Effector memory CD8-positive, alpha-beta T cell (primary cell): ENCODE results near the gene CDK6.

ENCODE experiments used
- ATAC-seq: fragments of 150-1000 bp; cut with Tn5 transposase; replicated peaks from 2 replicates; pipeline ENCODE4 v1.10.0; 2021; ENCODE audit warnings: mild to moderate bottlenecking, moderate library complexity
- DNase-seq, 3 experiments: peaks; one replicate each; pipeline ENCODE4 v3.0.0; 2021
- H3K27ac Mint-ChIP-seq, 2 donors: one replicate each; pipeline ENCODE4 v1.8.0; 2022; ENCODE audit warnings: mild to moderate bottlenecking in 2 of 2, mixed read lengths in 2 of 2, moderate library complexity in 2 of 2
- H3K27me3 Mint-ChIP-seq, 2 donors: one replicate each; pipeline ENCODE4 v1.8.0; 2022; ENCODE audit warnings: mixed read lengths in 2 of 2
- H3K36me3 Mint-ChIP-seq: one replicate; pipeline ENCODE4 v1.8.0; 2022; ENCODE audit warnings: mild to moderate bottlenecking, moderate library complexity, mixed read lengths; ENCODE audit not compliant: insufficient read depth
- H3K4me1 Mint-ChIP-seq, 2 donors: one replicate each; pipeline ENCODE4 v1.8.0; 2022; ENCODE audit warnings: low read depth in 2 of 2, mixed read lengths in 2 of 2
- H3K4me3 Mint-ChIP-seq, 2 donors: one replicate each; pipeline ENCODE4 v1.8.0; 2022; ENCODE audit warnings: mild to moderate bottlenecking in 2 of 2, mixed read lengths in 2 of 2, moderate library complexity in 2 of 2
- H3K9me3 Mint-ChIP-seq, 2 donors: one replicate each; pipeline ENCODE4 v1.8.0; 2022; ENCODE audit warnings: mixed read lengths in 2 of 2

The CDK6 gene

DNA sequence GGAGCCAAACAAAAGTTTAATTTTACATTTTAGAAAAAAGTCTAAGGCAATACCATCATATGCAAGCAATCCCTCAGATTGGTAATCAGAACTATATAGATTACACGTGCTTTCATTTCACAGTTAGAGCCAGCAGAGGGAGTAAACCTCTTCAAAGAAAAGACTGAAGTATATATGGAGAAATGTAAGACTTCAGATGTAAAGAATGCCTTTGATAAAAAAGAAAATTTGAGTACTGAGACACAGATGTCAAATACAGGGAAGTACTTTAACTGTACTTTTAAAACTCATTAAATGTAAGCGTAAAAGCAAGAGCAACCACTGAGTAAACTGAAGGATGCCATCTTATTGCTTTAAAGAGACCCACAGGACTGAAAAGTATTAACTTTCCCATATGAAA is 144.8 kb downstream of the CDK6 start:
- peak overlapping the region; percentile 29 to 76 for H3K27ac Mint-ChIP-seq
- DNase-seq (peak; percentile 9 to 19 (median 15)), ATAC-seq (peak; percentile 92)
- no peak overlapping the region for H3K4me3 Mint-ChIP-seq
- H3K9me3 Mint-ChIP-seq, result no peaks in the 10 kb centered on the region
- H3K27me3 Mint-ChIP-seq, result no peaks in the 10 kb centered on the region
- no peaks in the 10 kb centered on the region for H3K36me3 Mint-ChIP-seq
- H3K4me1 Mint-ChIP-seq, result peaks cover 17 to 31% of the 10 kb centered on the region in 2 donors

DNA sequence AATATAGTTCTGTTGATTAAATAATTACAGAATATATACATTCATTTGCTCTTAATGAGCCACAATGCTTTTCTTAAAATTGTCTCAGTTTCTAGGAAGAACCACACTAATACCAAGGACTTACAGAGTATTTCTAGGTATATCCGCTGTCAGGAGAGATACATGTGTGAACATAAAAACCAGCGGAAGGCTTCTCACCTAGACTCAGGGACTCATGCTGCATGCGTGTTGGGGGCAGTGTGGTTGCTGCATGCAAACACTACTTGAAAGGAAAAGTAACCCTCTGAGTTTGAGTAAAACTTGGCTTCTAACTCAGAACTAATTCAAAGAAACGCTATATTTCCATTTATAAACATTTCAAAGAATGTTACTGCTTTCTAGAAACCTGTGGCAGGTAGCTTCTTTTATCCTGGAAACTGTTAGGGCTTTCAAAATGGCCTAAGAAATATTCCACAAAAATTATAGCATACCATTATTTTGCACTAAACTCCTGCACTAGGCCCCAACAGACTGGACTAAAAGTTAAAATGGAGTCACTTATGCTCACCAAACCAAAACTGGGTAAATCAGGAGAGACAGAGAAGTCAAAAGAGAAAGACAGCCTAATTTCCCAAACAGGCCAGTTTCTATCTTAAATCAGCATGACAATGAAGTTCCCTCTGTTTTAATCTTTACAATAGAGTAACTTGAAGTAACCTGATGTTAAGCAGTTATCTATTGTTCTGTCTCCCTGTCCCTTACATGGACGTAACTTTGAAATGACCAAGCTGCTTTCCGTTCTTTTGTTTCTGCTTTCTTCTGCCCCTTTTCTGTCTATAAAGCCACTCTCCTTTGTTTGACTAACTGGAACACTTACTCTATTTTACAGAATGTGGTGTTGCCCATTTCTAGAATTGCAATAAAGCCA is 151.0 kb downstream of the CDK6 start:
- H3K4me3 Mint-ChIP-seq, result peak overlapping the region; percentile 66 to 67
- DNase-seq (peak; percentile 35 to 44 (median 37)), ATAC-seq (peak; percentile 97)
- H3K9me3 Mint-ChIP-seq, result no peaks in the 10 kb centered on the region
- H3K36me3 Mint-ChIP-seq, result no peaks in the 10 kb centered on the region
- H3K27ac Mint-ChIP-seq, result peak overlapping the region; percentile 69 to 81
- H3K4me1 Mint-ChIP-seq, result peaks cover 63 to 78% of the 10 kb centered on the region in 2 donors
- no peaks in the 10 kb centered on the region for H3K27me3 Mint-ChIP-seq

DNA sequence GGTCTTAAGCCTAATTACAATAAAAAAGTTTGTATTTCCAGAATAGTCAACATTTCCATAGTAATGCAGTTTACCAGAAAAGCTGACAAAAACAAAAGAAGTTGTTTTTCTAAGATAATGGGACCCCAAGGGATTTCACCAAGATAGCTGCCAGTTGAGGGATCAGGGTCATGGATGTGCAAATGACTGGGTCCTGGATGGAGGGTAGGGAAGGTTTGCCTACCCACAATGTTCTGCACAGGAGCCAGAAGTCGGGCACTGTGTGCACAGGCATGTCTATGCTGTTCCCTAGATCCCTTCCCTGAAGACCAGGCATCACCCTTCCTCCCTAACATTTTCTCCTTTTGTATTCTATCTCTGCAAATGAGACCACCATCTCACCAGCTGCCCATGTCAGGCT is 152.1 kb downstream of the CDK6 start:
- peaks cover 52 to 67% of the 10 kb centered on the region in 2 donors for H3K4me1 Mint-ChIP-seq
- no peaks in the 10 kb centered on the region for H3K27me3 Mint-ChIP-seq
- no peak for ATAC-seq
- no peaks in the 10 kb centered on the region for H3K36me3 Mint-ChIP-seq
- no peaks in the 10 kb centered on the region for H3K9me3 Mint-ChIP-seq
- no peak for DNase-seq
- H3K4me3 Mint-ChIP-seq, result peak overlapping the region; percentile 66 to 67
- H3K27ac Mint-ChIP-seq, result peak overlapping the region; percentile 69 to 81

DNA sequence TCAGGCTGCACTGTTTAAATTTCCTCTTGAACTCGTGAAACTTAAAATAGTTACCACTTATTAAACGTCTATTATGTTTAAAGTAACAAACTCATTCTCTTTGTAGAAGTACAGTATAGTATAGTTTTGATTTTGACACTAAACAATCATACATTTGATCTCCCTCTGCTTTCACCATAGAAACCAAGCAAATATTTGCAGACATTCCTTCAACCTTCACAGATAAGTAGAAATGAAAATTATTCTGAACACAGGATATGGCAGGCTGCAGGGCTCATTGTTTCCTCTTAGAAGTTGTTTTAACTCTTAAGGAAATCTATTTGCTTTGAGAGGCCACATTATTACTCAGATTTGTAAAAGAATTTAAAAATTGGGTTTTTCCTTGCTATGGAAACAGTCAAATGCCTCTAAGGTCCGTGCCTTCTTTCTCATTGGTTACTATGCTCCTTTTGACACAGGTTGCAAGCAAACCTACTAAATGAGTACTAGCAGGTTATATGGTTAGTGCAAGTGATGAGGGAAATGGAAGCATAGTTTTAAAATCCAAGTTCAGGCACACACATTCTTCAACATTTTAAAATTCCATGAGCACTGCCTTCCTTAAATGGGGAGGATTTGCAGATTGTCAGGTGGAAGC is 153.4 kb downstream of the CDK6 start:
- H3K27me3 Mint-ChIP-seq, result no peaks in the 10 kb centered on the region
- peak overlapping the region; percentile 64 to 66 for H3K4me3 Mint-ChIP-seq
- peak; percentile 41 for ATAC-seq
- H3K9me3 Mint-ChIP-seq, result no peaks in the 10 kb centered on the region
- H3K4me1 Mint-ChIP-seq, result peaks cover 50 to 67% of the 10 kb centered on the region in 2 donors
- H3K36me3 Mint-ChIP-seq, result no peaks in the 10 kb centered on the region
- H3K27ac Mint-ChIP-seq, result peak overlapping the region; percentile 69 to 76
- no peak for DNase-seq

DNA sequence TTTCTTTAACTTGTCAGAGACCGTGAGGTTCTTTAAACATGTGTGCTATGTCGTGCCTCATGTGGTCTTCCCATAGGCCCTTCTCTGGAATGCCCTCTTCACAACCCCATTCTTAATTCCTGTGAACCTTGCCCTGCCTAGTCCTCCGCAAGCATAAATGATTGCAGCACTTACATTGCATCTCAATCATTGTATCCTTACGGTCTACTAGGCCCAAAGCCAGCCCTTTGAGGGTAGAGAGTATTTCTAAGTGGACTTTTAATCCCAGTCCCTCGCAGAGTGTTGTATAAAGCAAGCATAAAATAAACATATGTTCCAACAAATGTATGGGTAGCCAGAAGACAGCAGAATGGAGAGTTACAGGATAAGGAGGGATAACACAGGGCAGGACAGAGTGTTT is 154.0 kb downstream of the CDK6 start:
- Mint-ChIP-seq H3K9me3 (no peaks in the 10 kb centered on the region), H3K4me1 (peaks cover 50 to 67% of the 10 kb centered on the region in 2 donors), H3K36me3 (no peaks in the 10 kb centered on the region), H3K4me3 (no peak overlapping the region), H3K27me3 (no peaks in the 10 kb centered on the region), H3K27ac (peak overlapping the region; percentile 69 to 76)
- DNase-seq (no peak), ATAC-seq (no peak)

DNA sequence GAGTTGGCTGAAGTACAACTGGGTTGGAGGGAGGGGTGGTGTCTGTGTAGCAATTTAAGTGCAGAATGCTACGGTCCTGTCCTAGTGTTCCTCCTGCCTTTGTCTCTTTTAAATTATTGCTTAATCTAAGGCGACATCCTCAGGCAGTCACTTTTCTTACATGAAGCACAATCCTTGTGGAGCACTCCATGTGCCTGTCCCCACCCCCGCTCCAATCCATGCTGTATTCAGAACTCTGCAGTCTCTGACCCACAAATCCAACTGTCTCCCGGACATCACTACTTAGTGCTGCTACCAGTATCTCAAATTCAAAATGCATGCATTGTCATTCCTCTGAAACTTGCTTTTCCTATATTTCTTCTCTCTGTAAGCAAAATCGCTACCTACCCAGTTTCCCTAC is 154.7 kb downstream of the CDK6 start:
- H3K4me3 Mint-ChIP-seq, result no peak overlapping the region
- ATAC-seq, result no peak
- H3K36me3 Mint-ChIP-seq, result no peaks in the 10 kb centered on the region
- peaks cover 48 to 61% of the 10 kb centered on the region in 2 donors for H3K4me1 Mint-ChIP-seq
- no peak for DNase-seq
- no peaks in the 10 kb centered on the region for H3K27me3 Mint-ChIP-seq
- H3K27ac Mint-ChIP-seq, result no peak overlapping the region
- no peaks in the 10 kb centered on the region for H3K9me3 Mint-ChIP-seq

DNA sequence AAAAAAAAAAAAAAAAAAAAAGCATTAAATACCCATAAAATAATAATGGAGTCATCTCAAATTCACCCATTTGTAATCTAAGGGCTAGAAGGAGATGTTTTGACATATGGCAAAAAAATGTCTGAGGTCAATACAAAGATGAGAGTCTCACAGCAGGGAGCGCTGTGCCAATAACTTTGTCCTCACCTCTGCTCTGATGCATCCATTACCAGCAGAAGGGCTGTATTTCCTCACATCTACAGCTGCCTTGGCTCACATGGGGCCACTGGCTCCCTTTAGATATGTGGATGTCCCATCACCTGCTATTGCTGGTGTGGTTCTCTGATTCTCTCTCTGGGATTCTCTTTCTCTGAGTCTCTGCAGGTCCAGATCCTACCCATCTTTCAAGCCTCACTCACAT is 155.9 kb downstream of the CDK6 start:
- H3K4me1 Mint-ChIP-seq, result peaks cover 41 to 50% of the 10 kb centered on the region in 2 donors
- peak overlapping the region in 1 of 2 donors; percentile 1 for H3K27ac Mint-ChIP-seq

DNA sequence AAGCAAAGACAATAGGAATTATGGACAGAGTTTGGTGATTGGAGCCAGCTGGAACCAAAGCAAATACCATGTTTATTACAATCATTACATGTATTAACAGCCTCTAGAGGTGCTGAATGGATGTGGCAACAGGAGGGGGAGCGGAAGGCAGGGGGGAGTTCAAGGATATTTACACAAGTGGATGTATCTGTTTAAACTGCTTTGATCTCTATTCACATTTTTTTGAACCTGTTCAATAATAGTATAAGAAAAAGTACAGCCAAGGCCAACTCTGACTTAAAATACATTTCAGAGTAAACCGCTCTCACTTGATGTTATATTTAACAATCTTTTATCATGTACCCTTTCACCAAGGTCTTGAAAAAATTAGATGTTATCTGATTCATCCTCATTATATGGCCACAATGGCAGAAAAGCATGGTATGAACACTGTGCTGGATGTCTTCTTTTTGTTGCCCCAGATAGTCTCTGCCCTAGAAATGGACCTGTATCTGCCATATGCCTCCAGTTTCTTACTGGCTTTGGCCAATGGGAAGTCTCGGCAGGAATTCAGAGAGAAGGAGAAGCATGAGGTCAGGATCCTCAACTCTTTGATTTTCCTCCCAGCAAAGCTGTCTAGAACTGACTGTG is 158.0 kb downstream of the CDK6 start:
- Mint-ChIP-seq H3K36me3 (no peaks in the 10 kb centered on the region), H3K9me3 (no peaks in the 10 kb centered on the region), H3K4me1 (peaks cover 21 to 32% of the 10 kb centered on the region in 2 donors), H3K4me3 (no peak overlapping the region), H3K27me3 (no peaks in the 10 kb centered on the region), H3K27ac (no peak overlapping the region)
- DNase-seq (no peak), ATAC-seq (no peak)

More for the DNA sequence above, 155.9 kb downstream of the CDK6 start:
- Mint-ChIP-seq H3K27me3 (no peaks in the 10 kb centered on the region), H3K9me3 (no peaks in the 10 kb centered on the region), H3K36me3 (no peaks in the 10 kb centered on the region), H3K4me3 (no peak overlapping the region)
- DNase-seq (no peak), ATAC-seq (no peak)

DNA sequence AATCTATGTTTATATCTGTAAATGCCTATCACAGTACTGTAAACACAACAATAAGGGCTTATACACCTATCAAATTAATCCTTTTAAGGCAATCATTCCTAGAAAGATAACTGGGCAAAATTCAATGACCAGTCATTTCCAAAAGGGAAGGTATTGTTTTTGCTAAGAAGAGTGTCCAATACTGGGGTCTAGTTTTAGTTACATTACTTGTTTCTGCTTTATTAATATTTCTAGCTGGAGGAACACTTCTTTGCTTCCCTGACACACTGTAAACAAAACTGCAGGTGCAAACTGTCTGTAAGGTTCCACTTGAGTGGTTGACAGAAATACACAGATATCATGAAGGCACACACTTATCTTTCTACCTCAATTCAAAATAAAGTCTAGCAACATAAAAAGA is 162.0 kb downstream of the CDK6 start:
- Mint-ChIP-seq H3K27me3 (no peaks in the 10 kb centered on the region), H3K9me3 (no peaks in the 10 kb centered on the region), H3K36me3 (peaks cover 17% of the 10 kb centered on the region), H3K27ac (peak overlapping the region in 1 of 2 donors; percentile 17), H3K4me3 (no peak overlapping the region), H3K4me1 (peaks cover 5 to 20% of the 10 kb centered on the region in 2 donors)
- DNase-seq (no peak), ATAC-seq (no peak)

DNA sequence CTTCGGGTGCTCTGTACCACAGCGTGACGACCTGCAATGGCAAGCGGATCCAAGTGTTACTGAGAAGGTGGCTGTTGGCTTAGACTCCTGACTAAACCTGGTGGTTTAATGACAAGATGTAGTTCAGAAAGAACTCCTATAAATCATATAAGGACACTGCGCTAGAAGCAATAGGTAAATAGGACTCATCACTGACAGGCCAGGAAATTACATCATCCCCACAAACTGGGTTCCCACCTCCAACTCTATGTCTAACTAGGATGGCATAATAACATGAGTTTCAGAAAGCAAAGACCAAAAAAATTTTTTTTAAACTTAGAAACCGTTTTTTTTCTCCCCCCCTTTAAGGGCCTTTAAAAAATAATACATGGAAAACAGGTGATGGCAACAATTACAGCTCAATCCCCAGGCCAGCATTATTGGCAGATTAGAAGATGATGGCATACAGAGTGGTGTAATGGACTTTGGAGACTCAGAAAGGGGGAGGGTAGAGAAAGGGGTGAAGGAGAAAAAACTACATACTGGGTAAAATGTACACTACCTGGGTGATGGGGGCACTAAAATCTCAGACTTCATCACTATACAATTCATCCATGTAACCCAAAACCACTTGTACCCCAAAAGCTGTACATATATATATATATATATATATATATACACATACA is 164.7 kb downstream of the CDK6 start:
- ATAC-seq, result no peak
- peaks cover 17% of the 10 kb centered on the region for H3K36me3 Mint-ChIP-seq

DNA sequence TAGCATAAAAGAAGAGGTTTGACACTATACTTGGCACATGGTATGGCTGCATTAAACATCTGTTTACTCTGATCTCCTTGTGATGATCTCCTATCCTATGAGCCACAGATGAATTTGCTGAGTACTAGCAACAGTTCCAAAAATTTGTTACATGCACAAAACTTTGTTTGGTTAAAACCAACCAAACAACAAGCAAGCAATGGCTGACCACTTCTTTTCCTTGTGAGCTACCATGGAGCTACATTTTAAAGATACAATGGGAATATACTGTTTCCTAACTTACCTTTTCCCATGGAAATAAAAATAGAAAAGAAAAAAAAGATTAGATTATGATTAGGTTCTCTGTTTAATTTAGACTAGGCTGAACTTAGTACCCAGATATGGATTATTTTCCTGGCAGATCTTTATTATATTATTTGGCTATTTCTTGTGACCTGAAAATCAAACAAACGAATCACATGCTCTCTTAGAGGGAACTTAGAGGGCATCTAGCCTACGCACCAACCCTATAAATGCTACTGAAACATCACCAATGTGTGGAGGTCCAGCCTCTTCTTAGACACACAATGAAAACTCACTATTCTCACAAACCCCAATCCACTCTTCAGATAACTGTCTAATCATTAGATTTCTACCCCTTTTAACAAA is 166.0 kb downstream of the CDK6 start:
- DNase-seq (no peak), ATAC-seq (no peak)
- no peak overlapping the region for H3K4me3 Mint-ChIP-seq
- H3K9me3 Mint-ChIP-seq, result no peaks in the 10 kb centered on the region
- no peaks in the 10 kb centered on the region for H3K27me3 Mint-ChIP-seq
- peaks cover 17% of the 10 kb centered on the region for H3K36me3 Mint-ChIP-seq
- H3K4me1 Mint-ChIP-seq, result peaks cover 14 to 22% of the 10 kb centered on the region in 2 donors
- peak overlapping the region in 1 of 2 donors; percentile 64 for H3K27ac Mint-ChIP-seq

More for the DNA sequence above, 164.7 kb downstream of the CDK6 start:
- Mint-ChIP-seq H3K4me1 (peaks cover 8 to 14% of the 10 kb centered on the region in 2 donors), H3K27me3 (no peaks in the 10 kb centered on the region), H3K27ac (peak overlapping the region in 1 of 2 donors; percentile 0), H3K4me3 (no peak overlapping the region), H3K9me3 (no peaks in the 10 kb centered on the region)
- DNase-seq, result no peak

DNA sequence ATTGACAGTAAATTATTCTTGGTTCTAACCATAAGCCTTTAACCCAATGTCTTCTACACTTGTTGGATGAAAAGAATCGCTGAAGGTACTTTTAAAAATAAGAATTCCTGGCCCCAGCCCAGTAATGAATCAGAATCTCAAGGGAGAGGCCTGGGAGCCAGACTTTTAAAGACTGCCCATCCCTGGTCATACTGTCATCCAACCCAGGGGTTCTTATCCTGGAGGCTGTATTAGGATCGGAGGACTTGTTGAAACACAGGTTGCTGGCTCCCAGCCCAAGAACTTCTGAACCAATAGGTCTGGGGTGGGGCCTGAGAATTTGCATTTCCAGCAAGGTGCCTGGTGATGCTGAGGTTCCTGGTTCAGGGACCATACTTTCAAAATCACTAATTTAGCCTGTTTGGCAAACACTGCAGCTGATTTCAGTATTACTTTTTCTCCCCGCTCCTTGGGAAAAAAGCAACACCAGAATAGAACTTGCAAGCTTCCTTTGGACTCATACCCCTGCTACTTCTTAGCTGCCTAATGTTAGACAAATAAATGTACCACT is 166.7 kb downstream of the CDK6 start:
- Mint-ChIP-seq H3K27ac (peak overlapping the region in 1 of 2 donors; percentile 64), H3K4me1 (peaks cover 14 to 26% of the 10 kb centered on the region in 2 donors), H3K4me3 (no peak overlapping the region), H3K36me3 (peaks cover 17% of the 10 kb centered on the region), H3K9me3 (no peaks in the 10 kb centered on the region), H3K27me3 (no peaks in the 10 kb centered on the region)
- no peak for ATAC-seq
- no peak for DNase-seq
